HCT116 (cell line): Measurements from ENCODE around the gene PRPF6. TPM values are rescaled to one million over a fixed set of nuclear protein-coding genes. Genes with fewer than 3 reads are reported as not detected.

ENCODE experiments used
- ATAC-seq: fragments of 200-7000 bp; cut with Tn5 transposase; 2 replicates; pipeline ENCODE4 v1.9.1; 2020; ENCODE audit warnings: mild to moderate bottlenecking, moderate library complexity
- BruUV-seq: library from RNA; stranded (reverse); fragments of 400-500 nt; replicated peaks from 2 replicates; lab custom pipeline; 2021; lab: Mats Ljungman, UMichigan
- CTCF ChIA-PET: fragments of 300-600 bp; sonication (Branson Sonifier 250); formaldehyde crosslinking; loops from one replicate; lab custom pipeline; 2021; ENCODE audit warnings: antibody characterized with exemption; lab: Charles Lee
- POLR2A ChIA-PET: fragments of 300-600, 350-600 bp; sonication (Branson Sonifier 250); formaldehyde crosslinking; loops from one replicate; lab custom pipeline; 2021; ENCODE audit warnings: antibody characterized with exemption; lab: Charles Lee
- RAD21 ChIA-PET, 2 experiments: fragments of 300-600 bp; sonication (Branson Sonifier 250); formaldehyde crosslinking; loops; one replicate each; lab custom pipeline; 2023; ENCODE audit warnings: low total read pairs in 2 of 2; ENCODE audit not compliant: uncharacterized antibody in 2 of 2, unreplicated experiment in 2 of 2, low non-redundant PET in 1 of 2; lab: Charles Lee
- DNase-seq: peaks from one replicate; pipeline ENCODE4 v3.0.0-alpha.2; 2010; ENCODE audit warnings: low read depth, low spot score
- H2AFZ ChIP-seq: fragments of 200-600 bp; shearing (Covaris generic), sonication (generic); 2 replicates; pipeline ENCODE4 v1.6.1; 2017; ENCODE audit warnings: low read depth, mixed run types, mixed read lengths, antibody characterized with exemption, low read length; ENCODE audit not compliant: poor library complexity, severe bottlenecking
- H3K27ac ChIP-seq: 2 replicates; pipeline ENCODE4 v1.5.1; 2012; ENCODE audit warnings: low read depth, low read length
- H3K27me3 ChIP-seq: fragments of 200-600 bp; sonication (generic); 2 replicates; pipeline ENCODE4 v1.6.1; 2016; ENCODE audit warnings: mixed run types, low read length, mixed read lengths; ENCODE audit not compliant: insufficient read depth
- H3K36me3 ChIP-seq, 2 experiments: fragments of 200-500 bp in 1 of 2; fragments of 200-600 bp in 1 of 2; sonication (Bioruptor generic) in 1 of 2; sonication (generic) in 1 of 2; 2 replicates each; pipeline versions ENCODE4 v1.5.1 to v1.6.1; 2014 to 2016; ENCODE audit warnings: low read length in 2 of 2, inconsistent platforms in 1 of 2, mixed read lengths in 1 of 2, mixed run types in 1 of 2; ENCODE audit not compliant: insufficient read depth in 2 of 2, control insufficient read depth in 1 of 2
- H3K4me1 ChIP-seq, 2 experiments: fragments of 200-600 bp in 1 of 2; sonication (generic) in 1 of 2; 2 replicates each; pipeline versions ENCODE4 v1.5.1 to v1.6.1; 2012 to 2017; ENCODE audit warnings: low read length in 2 of 2, inconsistent platforms in 1 of 2, mild to moderate bottlenecking in 1 of 2, mixed read lengths in 1 of 2, mixed run types in 1 of 2, moderate library complexity in 1 of 2; ENCODE audit not compliant: insufficient read depth in 2 of 2, control insufficient read depth in 1 of 2
- H3K4me2 ChIP-seq: fragments of 200-600 bp; sonication (generic); 2 replicates; pipeline ENCODE4 v1.6.1; 2017; ENCODE audit warnings: mixed run types, low read length, mixed read lengths
- H3K4me3 ChIP-seq, 2 experiments: fragments of 200-600 bp in 1 of 2; sonication (generic) in 1 of 2; replicated peaks in 1 of 2; 2 replicates each; pipeline ENCODE4 v1.5.1; 2011 to 2016; ENCODE audit warnings: low read length in 2 of 2, control low read depth in 1 of 2, low read depth in 1 of 2, mild to moderate bottlenecking in 1 of 2, mixed read lengths in 1 of 2, mixed run types in 1 of 2
- H3K79me2 ChIP-seq: fragments of 200-600 bp; sonication (generic); 2 replicates; pipeline ENCODE4 v1.6.1; 2017; ENCODE audit warnings: mild to moderate bottlenecking, mixed run types, low read length, moderate library complexity, mixed read lengths; ENCODE audit not compliant: insufficient read depth
- H3K9ac ChIP-seq: fragments of 200-600 bp; sonication (generic); 2 replicates; pipeline ENCODE4 v1.6.1; 2016; ENCODE audit warnings: low read length, mixed read lengths
- H3K9me2 ChIP-seq: fragments of 200-600 bp; sonication (generic), shearing (Covaris generic); 2 replicates; pipeline ENCODE4 v1.6.1; 2017; ENCODE audit warnings: mixed run types, mild to moderate bottlenecking, moderate library complexity; ENCODE audit not compliant: insufficient read depth
- H3K9me3 ChIP-seq, 2 experiments: fragments of 200-500 bp in 1 of 2; fragments of 200-600 bp in 1 of 2; sonication (Bioruptor generic) in 1 of 2; sonication (generic) in 1 of 2; 2 replicates each; pipeline ENCODE4 v1.6.1; 2014 to 2017; ENCODE audit warnings: low read length in 2 of 2, mixed read lengths in 2 of 2, inconsistent platforms in 1 of 2, low read depth in 1 of 2, mild to moderate bottlenecking in 1 of 2, mixed run types in 1 of 2, moderate library complexity in 1 of 2; ENCODE audit not compliant: control insufficient read depth in 1 of 2, insufficient read depth in 1 of 2
- H4K20me1 ChIP-seq: fragments of 200-600 bp; sonication (generic), shearing (Covaris generic); 2 replicates; pipeline ENCODE4 v1.6.1; 2017; ENCODE audit warnings: mixed run types, mild to moderate bottlenecking, moderate library complexity; ENCODE audit not compliant: insufficient read depth
- CBX3 ChIP-seq: IDR thresholded peaks from 2 replicates; pipeline ENCODE4 v1.6.1; 2012; ENCODE audit warnings: low read depth
- CEBPB ChIP-seq: IDR thresholded peaks from 2 replicates; pipeline ENCODE4 v1.6.1; 2012; ENCODE audit warnings: low read depth
- CTCF ChIP-seq, 3 experiments: fragments of 200-600 bp in 1 of 3; sonication (generic) in 1 of 3; IDR thresholded peaks in 2 of 3; conservative IDR thresholded peaks in 1 of 3; 2 replicates each; pipeline ENCODE4 v1.5.1; 2012 to 2017; ENCODE audit warnings: low read depth in 2 of 3, low read length in 2 of 3, antibody characterized with exemption in 1 of 3, borderline replicate concordance in 1 of 3, control low read depth in 1 of 3, mild to moderate bottlenecking in 1 of 3, mixed read lengths in 1 of 3, mixed run types in 1 of 3, moderate library complexity in 1 of 3; ENCODE audit not compliant: insufficient read depth in 1 of 3
- ELF1 ChIP-seq: IDR thresholded peaks from 2 replicates; pipeline ENCODE4 v1.6.1; 2012; ENCODE audit warnings: low read depth, borderline replicate concordance
- EZH2 ChIP-seq: fragments of 200-600 bp; sonication (generic); IDR thresholded peaks from 2 replicates; pipeline ENCODE4 v1.6.1; 2017; ENCODE audit warnings: antibody characterized with exemption, mixed run types
- EZH2phosphoT487 ChIP-seq: fragments of 200-600 bp; IDR thresholded peaks from 2 replicates; pipeline ENCODE4 v1.6.1; 2018; ENCODE audit warnings: antibody characterized with exemption, borderline replicate concordance
- FOSL1 ChIP-seq: IDR thresholded peaks from 2 replicates; pipeline ENCODE4 v1.6.1; 2012; ENCODE audit warnings: low read depth
- POLR2A ChIP-seq: IDR thresholded peaks from 2 replicates; pipeline ENCODE4 v1.7.0; 2011; ENCODE audit warnings: borderline replicate concordance; ENCODE audit not compliant: insufficient read depth, insufficient read length; ENCODE audit errors: extremely low read depth
- POLR2AphosphoS5 ChIP-seq: IDR thresholded peaks from 2 replicates; pipeline ENCODE4 v1.6.1; 2011; ENCODE audit warnings: mild to moderate bottlenecking, low read depth, low read length, moderate library complexity
- RAD21 ChIP-seq: IDR thresholded peaks from 2 replicates; pipeline ENCODE4 v1.6.1; 2012; ENCODE audit warnings: low read depth, mild to moderate bottlenecking
- SIN3A ChIP-seq: IDR thresholded peaks from 2 replicates; pipeline ENCODE4 v1.6.1; 2012; ENCODE audit warnings: low read depth
- ZNF274 ChIP-seq: fragments of 200-500 bp; sonication (Bioruptor generic); IDR thresholded peaks from 2 replicates; pipeline ENCODE4 v1.6.1; 2014; ENCODE audit warnings: mild to moderate bottlenecking, low read depth, low read length, inconsistent platforms
- intact Hi-C: fragments of 100-400 bp; cut with micrococcal nuclease; formaldehyde crosslinking; loops from 2 replicates; pipeline ENCODE4 v1.10.0; 2022
- total RNA-seq: library from RNA; stranded (reverse); gene quantifications from one replicate; pipeline ENCODE4 v1.2.1, GENCODE V29; 2021; ENCODE audit not compliant: unreplicated experiment
- TF ChIP-seq, protein P1 (sequence below): IDR thresholded peaks from 2 replicates; pipeline ENCODE4 v1.6.1; 2012
- TF ChIP-seq, protein P2 (sequence below): IDR thresholded peaks from 2 replicates; pipeline ENCODE4 v1.6.1; 2012

The PRPF6 gene
- total RNA-seq, 1 experiment from 2014 or later, result 74.9 TPM

GRCh38 chr20:64003960-64004725, 23.2 kb downstream of the PRPF6 start (continued):
- TF ChIP-seq RAD21, result no peak
- TF ChIP-seq, protein P1, sequence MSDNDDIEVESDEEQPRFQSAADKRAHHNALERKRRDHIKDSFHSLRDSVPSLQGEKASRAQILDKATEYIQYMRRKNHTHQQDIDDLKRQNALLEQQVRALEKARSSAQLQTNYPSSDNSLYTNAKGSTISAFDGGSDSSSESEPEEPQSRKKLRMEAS, result no peak
- no peak for TF ChIP-seq CBX3
- TF ChIP-seq CEBPB, result no peak
- TF ChIP-seq CTCF (IDR thresholded peaks at IDR 0.05 in 2 of 3, conservative IDR thresholded peaks at IDR 0.05 in 1 of 3; ENCODE audit: borderline replicate concordance in 1 of 3, insufficient read depth in 1 of 3, low read depth in 2 of 3, low read length in 2 of 3), result no peak
- TF ChIP-seq ZNF274, result no peak
- TF ChIP-seq POLR2AphosphoS5, result no peak
- TF ChIP-seq FOSL1, result no peak
- TF ChIP-seq EZH2, result no peak
- no peak for TF ChIP-seq SIN3A
- TF ChIP-seq EZH2phosphoT487, result no peak

GRCh38 chr20:64005394-64005793, 24.5 kb downstream of the PRPF6 start:
- ATAC-seq (no peak), DNase-seq (no peak)
- TF ChIP-seq, protein P2, sequence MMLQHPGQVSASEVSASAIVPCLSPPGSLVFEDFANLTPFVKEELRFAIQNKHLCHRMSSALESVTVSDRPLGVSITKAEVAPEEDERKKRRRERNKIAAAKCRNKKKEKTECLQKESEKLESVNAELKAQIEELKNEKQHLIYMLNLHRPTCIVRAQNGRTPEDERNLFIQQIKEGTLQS, result no peak
- TF ChIP-seq ELF1 (no peak), POLR2A (no peak)
- TF ChIP-seq, protein P1, result no peak
- ChIA-PET CTCF (no interaction called here), RAD21 (no interaction called here), POLR2A (no interaction called here)
- peaks cover 3 to 7% of the 10 kb centered on the region in 2 experiments; a peak in 2 of 4 replicates for H3K9me3 ChIP-seq
- intact Hi-C loops, result no loop called here
- no peaks in the 10 kb centered on the region for H3K9me2 ChIP-seq
- no peaks in the 10 kb centered on the region for H3K4me1 ChIP-seq
- no TSS peak for BruUV-seq
- H3K36me3 ChIP-seq, result peaks cover 31 to 49% of the 10 kb centered on the region in 2 experiments
- no peak overlapping the region for H3K4me2 ChIP-seq
- H3K9ac ChIP-seq, result no peak overlapping the region
- no peaks in the 10 kb centered on the region for H3K27me3 ChIP-seq
- no peak overlapping the region for H3K27ac ChIP-seq
- peaks cover 45% of the 10 kb centered on the region for H3K79me2 ChIP-seq
- H4K20me1 ChIP-seq, result no peaks in the 10 kb centered on the region
- no peak overlapping the region for H3K4me3 ChIP-seq
- H2AFZ ChIP-seq, result no peak overlapping the region
